OCI-LY3 (cell line): ENCODE results near the gene PATL2.

ENCODE experiments used
- EZH2phosphoT487 ChIP-seq: fragments of 200-600 bp; shearing (Covaris generic); IDR thresholded peaks from 2 replicates; pipeline ENCODE4 v1.6.1; 2018; ENCODE audit warnings: antibody characterized with exemption, mixed run types, low read depth
- TF ChIP-seq, protein P1 (sequence below): fragments of 200-600, 300-600 bp; sonication (generic); IDR thresholded peaks from 2 replicates; pipeline ENCODE4 v1.5.1; 2014; ENCODE audit warnings: antibody characterized with exemption, low read length, low read depth

DNA sequence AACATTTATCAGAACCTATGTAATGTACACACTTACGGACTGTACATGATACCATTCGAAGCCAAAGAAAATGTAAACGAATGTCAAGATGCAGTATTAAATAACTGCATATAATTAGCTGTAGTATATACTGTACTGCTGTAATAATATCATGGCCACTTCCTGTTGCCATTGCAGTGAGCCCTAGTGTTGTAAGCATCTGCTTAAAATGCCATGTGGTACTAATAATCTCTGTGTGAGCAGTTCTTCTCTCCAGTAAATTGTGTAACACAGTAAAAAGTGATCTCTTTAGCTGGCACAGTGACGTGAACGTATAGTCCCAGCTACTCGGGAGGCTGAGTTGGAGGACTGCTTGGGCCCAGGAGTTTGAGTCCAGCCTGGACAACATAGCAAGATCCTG is 56.3 kb downstream of the PATL2 start:
- TF ChIP-seq, protein P1, sequence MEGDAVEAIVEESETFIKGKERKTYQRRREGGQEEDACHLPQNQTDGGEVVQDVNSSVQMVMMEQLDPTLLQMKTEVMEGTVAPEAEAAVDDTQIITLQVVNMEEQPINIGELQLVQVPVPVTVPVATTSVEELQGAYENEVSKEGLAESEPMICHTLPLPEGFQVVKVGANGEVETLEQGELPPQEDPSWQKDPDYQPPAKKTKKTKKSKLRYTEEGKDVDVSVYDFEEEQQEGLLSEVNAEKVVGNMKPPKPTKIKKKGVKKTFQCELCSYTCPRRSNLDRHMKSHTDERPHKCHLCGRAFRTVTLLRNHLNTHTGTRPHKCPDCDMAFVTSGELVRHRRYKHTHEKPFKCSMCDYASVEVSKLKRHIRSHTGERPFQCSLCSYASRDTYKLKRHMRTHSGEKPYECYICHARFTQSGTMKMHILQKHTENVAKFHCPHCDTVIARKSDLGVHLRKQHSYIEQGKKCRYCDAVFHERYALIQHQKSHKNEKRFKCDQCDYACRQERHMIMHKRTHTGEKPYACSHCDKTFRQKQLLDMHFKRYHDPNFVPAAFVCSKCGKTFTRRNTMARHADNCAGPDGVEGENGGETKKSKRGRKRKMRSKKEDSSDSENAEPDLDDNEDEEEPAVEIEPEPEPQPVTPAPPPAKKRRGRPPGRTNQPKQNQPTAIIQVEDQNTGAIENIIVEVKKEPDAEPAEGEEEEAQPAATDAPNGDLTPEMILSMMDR = no peak
- no peak for TF ChIP-seq EZH2phosphoT487
